Measurements from ENCODE around the gene RNF220. TPM values are rescaled to one million over a fixed set of nuclear protein-coding genes. Genes with fewer than 3 reads are reported as not detected.

The RNF220 gene
- total RNA-seq, 1 experiment from 2014 or later = 72.9 TPM

GRCh38 chr1:44431861-44432260, 26.8 kb downstream of the RNF220 start:
- no peak for DNase-seq (ENCODE audit: low read depth)

DNA sequence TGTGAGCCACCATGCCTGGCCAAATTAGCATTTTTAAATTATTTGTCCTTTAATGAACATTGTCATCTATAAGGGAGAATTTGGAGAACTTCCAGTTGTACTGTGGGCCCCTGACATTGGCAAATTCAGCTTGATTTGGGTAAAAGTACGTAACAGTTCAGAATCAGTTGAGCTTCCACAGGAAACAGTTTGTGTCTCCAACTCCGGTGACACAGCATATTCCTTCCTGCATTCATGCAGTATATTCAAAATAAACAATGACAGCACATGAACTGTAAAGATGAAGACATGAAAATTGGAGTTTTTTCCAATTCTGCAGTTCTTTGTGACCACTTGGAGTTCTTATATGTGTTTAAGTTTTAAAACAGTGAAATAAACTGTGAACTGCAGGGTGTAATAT, 28.2 kb downstream of the RNF220 start:
- DNase-seq (ENCODE audit: low read depth) = no peak

DNA sequence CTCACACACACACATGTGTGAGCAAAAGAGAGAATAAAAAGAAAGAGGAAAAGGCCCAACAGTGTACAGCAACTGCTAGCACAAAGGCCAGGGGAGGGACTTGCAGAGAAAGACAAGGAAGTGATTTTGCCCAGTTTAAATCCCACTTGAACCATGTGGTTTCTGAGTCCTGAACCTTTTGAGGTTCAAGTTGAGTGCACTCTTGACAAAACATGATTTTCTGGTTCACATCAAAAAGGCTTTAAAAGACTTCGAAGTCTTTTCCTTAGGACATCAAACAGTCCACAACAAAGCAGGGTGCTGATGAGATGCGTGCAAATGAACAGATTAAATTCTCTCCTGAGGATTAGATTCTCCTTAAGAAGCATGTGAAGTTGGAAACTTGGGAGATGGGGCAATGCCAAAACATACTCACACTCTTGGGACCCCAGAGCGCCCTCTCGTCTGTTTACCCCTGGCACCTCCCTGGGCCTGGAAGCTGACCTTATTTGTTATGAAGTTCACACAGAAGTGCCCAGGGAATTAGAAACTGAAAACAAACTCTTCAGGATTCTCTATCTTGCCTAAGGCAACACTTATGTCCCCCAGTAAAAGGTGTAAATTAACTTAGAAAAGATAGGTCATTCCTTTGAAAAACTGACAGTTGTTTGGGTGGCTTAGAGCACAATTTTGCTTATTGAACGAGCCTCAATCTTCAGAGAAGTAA, 31.5 kb downstream of the RNF220 start:
- no peak for DNase-seq (ENCODE audit: low read depth)

- DNase-seq (ENCODE audit: low read depth) = no peak
Observed at GRCh38 chr1:44437107-44437716, 32.2 kb downstream of the RNF220 start.

DNA sequence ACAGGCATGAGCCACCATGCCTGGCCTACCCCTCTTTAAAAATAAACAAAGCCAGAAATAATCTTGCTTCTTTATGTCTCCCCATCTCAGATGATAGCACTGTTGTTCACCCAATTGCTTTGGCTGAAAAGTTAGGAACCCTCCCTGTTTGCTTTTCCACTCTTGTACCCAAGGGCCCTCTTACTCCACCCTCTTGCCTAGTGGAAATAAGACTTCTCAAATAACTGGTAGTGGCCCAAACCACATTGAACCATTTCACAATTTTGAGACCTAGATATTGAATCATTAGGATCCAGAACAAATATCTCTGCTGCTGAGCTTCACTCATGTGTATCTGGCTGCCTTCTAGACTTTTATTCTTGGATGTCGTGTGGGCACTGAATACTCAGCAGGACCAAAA, 37.7 kb downstream of the RNF220 start:
- DNase-seq (ENCODE audit: low read depth) = no peak

- no peak for DNase-seq (ENCODE audit: low read depth)
Observed at GRCh38 chr1:44447051-44447810, 42.2 kb downstream of the RNF220 start.

DNA sequence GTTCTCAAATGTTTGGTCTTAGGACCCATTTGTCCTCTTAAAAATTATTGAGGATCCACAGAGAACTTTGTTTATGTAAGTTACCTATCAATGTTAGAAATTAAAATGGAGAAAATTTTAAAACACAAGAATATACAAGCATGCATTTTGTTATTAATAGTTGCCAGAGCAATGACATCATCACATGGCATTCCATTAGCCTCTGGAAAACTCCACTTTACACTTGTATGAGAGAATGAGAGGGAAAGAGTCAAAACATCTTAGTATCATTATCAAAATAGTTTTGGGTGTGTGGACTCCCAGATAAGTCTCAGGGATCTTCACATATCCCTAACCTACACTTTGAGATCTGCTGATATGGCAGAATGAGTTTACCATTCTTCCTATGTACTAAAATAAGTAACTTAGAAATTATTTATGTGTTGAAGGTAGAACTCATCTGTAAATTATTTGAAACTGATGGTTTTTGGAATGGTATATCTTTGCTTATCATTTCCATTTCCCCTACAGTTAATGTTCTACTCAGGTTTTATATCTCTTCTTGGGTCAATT, 48.8 kb downstream of the RNF220 start:
- DNase-seq (ENCODE audit: low read depth) = no peak

DNA sequence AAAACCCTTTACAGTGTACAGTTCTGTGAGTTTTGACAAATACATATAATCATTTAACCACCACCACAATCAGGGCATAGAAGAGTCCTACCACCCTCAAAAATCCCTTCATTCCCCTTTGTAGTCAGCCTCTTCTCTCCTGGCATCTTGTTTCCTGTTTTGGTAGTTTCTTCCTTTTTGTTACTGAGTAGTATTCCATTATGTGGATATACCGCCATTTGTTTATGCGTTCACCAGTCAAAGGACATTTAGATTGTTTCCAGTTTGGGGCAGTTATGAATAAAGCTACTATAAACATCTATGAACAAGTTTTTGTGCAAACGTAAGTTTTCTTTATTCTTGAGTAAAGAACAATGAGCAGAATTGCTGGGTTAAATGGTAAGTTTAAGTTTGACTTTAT, 49.6 kb downstream of the RNF220 start:
- no peak for DNase-seq (ENCODE audit: low read depth)

- DNase-seq (ENCODE audit: low read depth) = no peak
Observed at GRCh38 chr1:44460107-44460882, 55.2 kb downstream of the RNF220 start.

GRCh38 chr1:44464361-44464760, 59.3 kb downstream of the RNF220 start:
- peak; percentile 17 for DNase-seq (ENCODE audit: low read depth)

DNA sequence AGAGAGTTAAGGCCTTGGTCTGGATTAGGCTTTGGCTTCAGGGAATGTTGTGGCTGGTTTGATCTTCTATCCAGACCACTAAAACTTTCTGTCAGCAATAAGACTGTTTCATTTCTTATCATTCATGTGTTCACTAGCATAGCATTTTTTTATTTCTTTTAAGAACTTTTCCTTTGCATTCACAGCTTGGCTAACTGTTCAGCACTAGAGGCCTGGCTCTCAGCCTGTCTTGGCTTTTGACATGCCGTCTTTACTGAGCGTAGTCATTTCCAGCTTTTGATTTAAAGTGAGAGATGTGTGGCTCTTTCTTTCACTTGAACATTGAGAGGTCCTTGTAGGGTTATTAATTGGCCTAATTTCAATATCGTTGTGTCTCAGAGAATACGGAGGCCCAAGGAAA, 62.5 kb downstream of the RNF220 start:
- no peak for DNase-seq (ENCODE audit: low read depth)

DNA sequence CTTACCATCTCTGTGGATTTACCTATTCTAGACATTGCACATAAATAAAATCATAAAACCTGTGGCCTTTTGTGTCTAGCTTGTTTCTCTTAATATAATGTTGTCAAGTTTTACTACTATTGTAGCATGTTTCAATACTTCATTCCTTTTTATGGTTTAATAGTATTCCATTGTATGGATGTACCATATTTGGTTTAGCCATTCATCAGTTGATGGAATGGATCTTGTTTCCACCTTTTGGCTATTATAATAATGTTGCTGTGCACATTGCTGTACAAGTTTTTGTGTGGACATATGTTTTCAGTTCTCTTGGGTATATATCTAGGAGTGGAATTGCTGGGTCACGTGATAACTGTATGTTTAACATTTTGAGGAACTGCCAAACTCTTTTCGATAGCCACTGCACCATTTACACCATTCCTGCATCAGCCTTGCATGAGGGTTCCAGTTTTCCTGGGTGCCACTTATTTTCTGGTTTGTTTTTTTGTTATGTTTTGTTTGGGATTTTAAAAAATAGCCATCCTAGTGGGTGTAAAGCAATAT, 66.9 kb downstream of the RNF220 start:
- no peak for DNase-seq (ENCODE audit: low read depth)

DNA sequence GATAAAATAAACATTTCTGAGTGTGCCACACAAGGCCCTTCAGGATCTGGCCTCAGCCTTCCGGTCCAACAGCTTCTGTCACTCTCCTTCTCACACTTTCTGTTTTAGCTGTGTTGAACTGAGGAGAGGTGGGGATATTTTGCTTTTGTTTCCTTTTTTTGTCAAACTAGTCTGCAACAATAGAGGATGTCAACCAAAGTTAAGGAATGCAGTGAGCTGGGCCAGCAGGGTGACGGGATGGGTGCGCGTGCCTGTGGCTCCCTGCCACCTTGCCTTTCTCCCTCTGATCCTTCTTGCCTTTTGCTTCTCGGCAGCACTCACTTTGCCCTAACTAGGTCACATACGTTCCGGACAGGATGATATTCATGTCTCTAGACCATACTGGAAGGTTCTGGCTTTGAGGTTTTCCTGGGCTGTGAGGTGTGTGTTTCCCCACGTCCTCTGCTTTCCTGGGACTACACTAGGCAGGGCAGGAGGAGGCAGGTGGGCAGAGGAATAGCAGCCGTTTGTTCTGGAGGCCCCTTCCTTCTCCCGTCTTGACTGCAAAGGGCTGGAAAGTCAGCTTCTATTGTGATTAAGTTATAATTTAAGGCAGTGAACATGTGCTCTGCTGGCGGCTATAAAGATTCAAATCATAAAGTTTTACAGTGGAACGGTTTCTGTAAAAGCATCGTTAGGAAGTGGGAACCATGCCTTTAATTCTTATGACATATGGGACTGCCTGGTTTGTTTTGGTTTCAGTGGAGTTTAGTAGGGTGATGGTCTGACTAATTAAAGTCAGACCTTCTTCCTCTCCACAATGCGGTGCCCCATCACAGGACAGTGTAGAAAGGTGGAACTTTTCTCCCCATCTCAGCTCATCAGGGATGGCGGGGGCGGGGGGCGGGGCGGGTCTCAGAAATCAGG, 67.8 kb downstream of the RNF220 start:
- peak; percentile 6 for DNase-seq (ENCODE audit: low read depth)

DNA sequence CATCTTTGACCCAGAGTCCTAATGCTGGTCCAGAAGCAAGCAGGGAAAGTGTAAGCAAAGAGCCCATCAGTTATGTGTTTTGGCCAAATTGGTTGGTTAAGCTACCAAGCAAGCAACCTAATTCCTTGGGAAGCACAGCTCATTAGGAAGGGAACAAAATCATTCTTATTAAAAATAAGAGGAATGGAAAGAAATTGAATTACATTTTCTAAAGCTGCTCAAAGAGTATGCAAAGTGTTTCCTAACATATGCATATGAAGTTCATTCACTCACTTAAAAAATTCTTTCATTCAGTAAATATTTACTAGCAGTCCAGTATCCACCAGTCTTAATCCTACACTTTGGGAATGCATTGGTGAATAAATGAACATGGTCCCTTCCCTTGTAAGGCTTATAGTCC, 71.8 kb downstream of the RNF220 start:
- DNase-seq (ENCODE audit: low read depth) = no peak

DNA sequence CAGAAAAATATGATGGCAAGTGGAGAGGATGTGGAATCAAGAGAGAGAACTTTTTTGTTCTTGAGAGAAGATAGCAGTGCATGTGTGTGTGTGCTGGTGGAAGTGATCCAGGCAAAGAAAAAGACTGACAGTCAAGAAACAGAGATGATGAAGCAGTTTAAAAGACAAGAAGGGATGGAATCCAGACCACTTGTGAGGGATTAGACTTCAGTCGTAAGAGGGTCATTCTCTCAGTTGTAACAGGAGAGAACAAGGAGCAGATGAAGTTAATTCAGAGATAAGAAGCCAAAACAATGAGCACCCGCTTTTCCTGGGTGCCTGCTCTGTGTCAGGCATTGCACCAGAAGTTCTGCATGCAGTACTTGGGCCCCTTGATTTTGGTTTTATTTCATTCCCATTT, 76.6 kb downstream of the RNF220 start:
- no peak for DNase-seq (ENCODE audit: low read depth)

DNA sequence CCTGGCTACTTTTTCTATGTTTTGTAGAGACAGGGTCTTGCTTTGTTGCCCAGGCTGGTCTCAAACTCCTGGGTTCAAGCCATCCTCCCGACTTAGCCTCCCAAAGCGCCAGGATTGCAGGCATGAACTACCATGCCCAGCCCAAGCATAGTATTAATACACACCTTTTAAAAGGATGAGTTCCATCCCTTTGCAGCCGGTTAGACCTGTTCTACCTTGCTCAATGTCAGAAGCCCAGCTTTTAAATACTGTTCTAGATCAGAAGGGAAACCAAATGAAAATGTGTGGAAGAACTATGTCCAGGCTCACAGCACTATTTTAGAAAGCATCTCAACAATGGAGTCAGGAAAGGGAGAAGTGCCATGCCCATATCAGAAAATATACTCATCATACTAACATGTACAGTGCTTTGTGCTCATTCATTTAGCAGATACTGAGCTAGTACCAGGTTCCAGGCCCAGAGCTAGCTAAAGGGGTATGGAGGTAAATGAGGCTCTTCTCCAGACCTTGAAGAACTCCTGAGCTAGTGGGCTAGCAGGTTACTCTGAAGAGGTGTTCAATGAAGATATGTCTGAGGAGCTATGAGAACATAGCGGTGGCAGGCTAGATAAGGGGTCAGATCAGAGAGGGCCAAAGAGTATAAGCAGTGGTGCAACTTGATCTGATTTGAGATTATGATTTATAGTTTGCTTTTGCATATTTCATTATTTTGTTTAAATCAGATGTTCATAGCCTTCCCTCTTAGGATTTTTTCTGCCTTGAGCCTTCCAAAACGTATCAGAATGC, 78.2 kb downstream of the RNF220 start:
- DNase-seq (ENCODE audit: low read depth) = no peak

DNA sequence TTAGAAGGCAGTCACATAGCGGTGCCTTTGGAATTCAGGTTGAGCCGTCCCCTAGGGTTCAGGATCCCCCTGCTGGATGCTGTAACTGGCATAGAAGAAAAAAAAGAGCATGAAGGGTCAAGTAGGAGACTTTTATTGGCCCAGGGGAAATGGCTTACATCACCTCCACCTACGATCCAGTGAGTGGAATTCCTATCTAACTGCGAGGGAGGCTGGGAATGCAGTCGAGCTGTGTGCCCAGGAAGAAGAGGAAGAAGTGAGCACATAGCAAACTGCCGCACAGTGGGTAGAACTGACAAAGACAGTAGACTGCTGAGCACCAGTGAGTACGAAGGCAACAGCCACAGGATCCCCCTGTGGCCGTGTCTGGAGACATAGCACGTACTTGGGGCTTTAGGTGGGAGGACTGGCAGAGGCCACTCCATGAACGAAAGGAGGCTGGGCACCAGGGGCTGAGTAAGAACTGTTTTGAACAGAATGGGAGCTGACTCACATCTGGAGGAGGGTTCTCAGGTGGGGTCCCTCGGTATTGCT, 79.2 kb downstream of the RNF220 start:
- DNase-seq (ENCODE audit: low read depth) = no peak

GRCh38 chr1:44485229-44485933, 80.3 kb downstream of the RNF220 start:
- DNase-seq (ENCODE audit: low read depth) = peak; percentile 81

DNA sequence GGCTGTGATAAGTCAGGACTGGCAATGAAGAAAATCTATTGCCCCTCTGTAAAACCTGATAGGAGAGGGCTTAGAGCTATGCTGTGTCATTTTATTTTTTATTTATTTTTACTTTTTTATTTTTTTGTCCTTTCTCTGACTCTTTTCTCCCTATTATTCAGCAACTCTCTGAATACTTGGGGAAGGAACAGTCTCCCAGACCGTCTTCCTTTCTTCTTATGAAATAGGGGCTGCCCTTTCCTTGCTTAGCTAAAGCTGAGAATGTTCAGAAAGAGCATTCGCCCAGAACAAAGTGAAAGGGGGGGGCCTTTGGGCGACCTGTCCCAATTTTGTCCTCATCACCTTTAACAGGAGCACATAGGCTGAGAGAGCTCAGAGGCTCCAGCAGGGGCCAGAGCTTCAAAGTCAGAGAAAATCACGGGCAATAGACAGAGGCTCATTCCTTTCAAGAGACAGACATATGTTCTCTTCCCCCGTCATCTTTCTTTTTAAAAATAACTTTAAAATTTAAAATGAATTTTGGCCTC, 80.9 kb downstream of the RNF220 start:
- DNase-seq (ENCODE audit: low read depth) = no peak
